NB4 (cell line): ENCODE data around the gene L3MBTL4.

Experiments
- CTCF ChIP-seq: IDR thresholded peaks from one replicate; pipeline ENCODE4 v1.5.1; 2012; ENCODE audit warnings: low read depth, low read length
- POLR2A ChIP-seq: IDR thresholded peaks from 2 replicates; pipeline ENCODE4 v1.6.1; 2011; ENCODE audit warnings: mild to moderate bottlenecking; ENCODE audit not compliant: insufficient read length; ENCODE audit errors: extremely low read depth

DNA sequence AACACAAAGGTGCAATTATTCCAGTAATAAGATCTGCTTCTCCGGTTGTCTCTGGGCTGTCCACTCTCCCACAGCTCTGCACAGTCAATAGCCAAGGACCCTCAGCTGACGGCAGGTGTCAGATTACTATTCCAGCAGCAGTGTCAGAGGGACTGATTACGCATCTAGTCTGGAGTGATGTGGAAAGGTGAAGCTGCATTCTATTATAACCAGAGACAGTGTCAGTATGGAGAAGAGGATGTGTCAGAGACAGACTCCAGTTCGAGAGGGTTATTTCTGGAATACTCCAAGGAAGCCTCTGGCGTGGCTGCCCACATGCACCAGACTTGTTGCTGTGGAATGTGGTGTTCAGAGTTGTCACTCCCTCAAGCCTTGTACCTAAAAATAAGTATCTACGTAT, 355.8 kb downstream of the L3MBTL4 start:
- no peak for TF ChIP-seq CTCF
- TF ChIP-seq POLR2A: no peak
